ENCODE data around the gene C1orf35. TPM values are rescaled to one million over a fixed set of nuclear protein-coding genes. Genes with fewer than 3 reads are reported as not detected.

The C1orf35 gene
- total RNA-seq, 1 experiment from 2014 or later, result 31.0 TPM

DNA sequence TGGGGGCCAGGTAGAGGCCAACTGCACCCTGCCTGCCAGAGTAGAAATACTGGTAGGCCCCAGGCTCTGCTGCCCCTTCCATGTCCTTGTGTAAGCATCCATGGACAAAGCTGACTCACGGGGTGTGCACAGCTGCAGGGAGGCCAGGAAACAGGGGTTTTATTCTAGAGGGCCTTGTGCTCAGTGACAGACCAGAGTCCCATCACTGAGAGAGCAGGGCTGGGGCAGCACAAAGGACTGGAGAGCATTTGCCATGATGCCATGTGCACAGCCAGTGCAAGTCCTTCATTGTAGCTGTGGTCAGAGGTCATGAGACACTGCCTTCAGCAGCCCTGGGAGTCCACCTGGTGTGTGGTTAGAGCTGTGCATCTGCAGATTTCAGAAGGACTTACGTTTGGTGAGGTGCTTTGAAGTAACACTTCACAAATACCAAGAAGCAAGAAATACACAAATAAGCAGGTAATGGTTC lies 12.5 kb downstream of the C1orf35 start:
- H2BK120ac ChIP-seq (ENCODE audit: low read depth, low read length, poor library complexity, severe bottlenecking), result no peak overlapping the region
- no peak overlapping the region for H3K9ac ChIP-seq (ENCODE audit: extremely low read depth, insufficient read length, low read length)
- Mint-ChIP-seq H3K4me1 (peaks cover 22 to 33% of the 10 kb centered on the region in 2 experiments), H3K36me3 (ENCODE audit: insufficient read depth in 1 of 3, low read depth in 3 of 3) (peaks cover 26 to 39% (median 33%) of the 10 kb centered on the region in 3 experiments), H3K27me3 (ENCODE audit: low read depth) (no peaks in the 10 kb centered on the region), H3K27ac (peak overlapping the region in 1 of 3 experiments; percentile 73; a peak in 1 of 7 replicates), H3K9me3 (peaks cover 8 to 11% of the 10 kb centered on the region in 2 experiments), H3K4me3 (no peak overlapping the region)
- no peak overlapping the region for H4K8ac ChIP-seq (replicated peaks; ENCODE audit: insufficient read length, low read depth, low read length)
- H2BK15ac ChIP-seq (ENCODE audit: low read depth, low read length), result no peak overlapping the region
- no peak for DNase-seq
- no peaks in the 10 kb centered on the region for H3K4me1 ChIP-seq (ENCODE audit: insufficient read depth, low read length)
- H2BK5ac ChIP-seq (ENCODE audit: insufficient read length, low read length), result no peak overlapping the region
- H3K56ac ChIP-seq (ENCODE audit: insufficient read length, low read depth, low read length), result no peak overlapping the region
- peaks cover 5% of the 10 kb centered on the region for H4K20me1 ChIP-seq (ENCODE audit: control insufficient read depth, insufficient read depth, insufficient read length)
- WGBS (ENCODE audit: extremely low coverage, insufficient read length, low lambda C conversion rate), result no CpG with 5 or more reads among the region's 2 CpGs
- no peak overlapping the region for H2BK12ac ChIP-seq (ENCODE audit: insufficient read length, low read depth, low read length)
- H3K23me2 ChIP-seq (ENCODE audit: insufficient read length, low read depth, low read length, poor library complexity, severe bottlenecking), result no peaks in the 10 kb centered on the region
- no peak overlapping the region for H3T11ph ChIP-seq (ENCODE audit: low read length)
- H4K5ac ChIP-seq (ENCODE audit: insufficient read length, low read depth, low read length), result no peak overlapping the region
- no peaks in the 10 kb centered on the region for H3K27me3 ChIP-seq (ENCODE audit: insufficient read depth, low read length)
- H2AFZ ChIP-seq (ENCODE audit: low read length), result no peak overlapping the region
- no peak overlapping the region for H3K4me2 ChIP-seq (ENCODE audit: insufficient read depth, insufficient read length, low read length)
- peaks cover 93% of the 10 kb centered on the region for H3K79me2 ChIP-seq (ENCODE audit: insufficient read depth, low read length)
- no peak overlapping the region for H3K4ac ChIP-seq (ENCODE audit: low read depth, low read length)
- H4K91ac ChIP-seq (ENCODE audit: insufficient read length, low read depth, low read length), result no peak overlapping the region
- no peak overlapping the region for H2BK20ac ChIP-seq (ENCODE audit: low read depth, low read length, poor library complexity, severe bottlenecking)
- H3K27ac ChIP-seq (ENCODE audit: insufficient read length, low read depth, low read length), result no peak overlapping the region
- H3K23ac ChIP-seq (ENCODE audit: insufficient read length, low read depth, low read length), result no peak overlapping the region
- H3K79me1 ChIP-seq (ENCODE audit: insufficient read depth, low read depth, low read length, poor library complexity, severe bottlenecking), result peaks cover 17% of the 10 kb centered on the region
- no peak overlapping the region for H2AK5ac ChIP-seq (ENCODE audit: insufficient read length, low read length)
- no peak overlapping the region for H3K18ac ChIP-seq (ENCODE audit: insufficient read length, low read depth, low read length)
- TF ChIP-seq, protein P1, sequence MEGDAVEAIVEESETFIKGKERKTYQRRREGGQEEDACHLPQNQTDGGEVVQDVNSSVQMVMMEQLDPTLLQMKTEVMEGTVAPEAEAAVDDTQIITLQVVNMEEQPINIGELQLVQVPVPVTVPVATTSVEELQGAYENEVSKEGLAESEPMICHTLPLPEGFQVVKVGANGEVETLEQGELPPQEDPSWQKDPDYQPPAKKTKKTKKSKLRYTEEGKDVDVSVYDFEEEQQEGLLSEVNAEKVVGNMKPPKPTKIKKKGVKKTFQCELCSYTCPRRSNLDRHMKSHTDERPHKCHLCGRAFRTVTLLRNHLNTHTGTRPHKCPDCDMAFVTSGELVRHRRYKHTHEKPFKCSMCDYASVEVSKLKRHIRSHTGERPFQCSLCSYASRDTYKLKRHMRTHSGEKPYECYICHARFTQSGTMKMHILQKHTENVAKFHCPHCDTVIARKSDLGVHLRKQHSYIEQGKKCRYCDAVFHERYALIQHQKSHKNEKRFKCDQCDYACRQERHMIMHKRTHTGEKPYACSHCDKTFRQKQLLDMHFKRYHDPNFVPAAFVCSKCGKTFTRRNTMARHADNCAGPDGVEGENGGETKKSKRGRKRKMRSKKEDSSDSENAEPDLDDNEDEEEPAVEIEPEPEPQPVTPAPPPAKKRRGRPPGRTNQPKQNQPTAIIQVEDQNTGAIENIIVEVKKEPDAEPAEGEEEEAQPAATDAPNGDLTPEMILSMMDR (conservative IDR thresholded peaks at IDR 0.05), result no peak
- H3K14ac ChIP-seq (ENCODE audit: insufficient read depth, low read length), result no peak overlapping the region
- H3K9me3 ChIP-seq (ENCODE audit: control insufficient read depth, low read depth, low read length), result no peaks in the 10 kb centered on the region
